NCI-H2171 treated with DMSO at 0.1 percent for 48 hours (cell line): Measurements from ENCODE around the gene ABCF2.

Source experiments
- DNase-seq: peaks from one replicate; lab custom pipeline; 2025; lab: John Stamatoyannopoulos, UW

Gene ABCF2

DNA sequence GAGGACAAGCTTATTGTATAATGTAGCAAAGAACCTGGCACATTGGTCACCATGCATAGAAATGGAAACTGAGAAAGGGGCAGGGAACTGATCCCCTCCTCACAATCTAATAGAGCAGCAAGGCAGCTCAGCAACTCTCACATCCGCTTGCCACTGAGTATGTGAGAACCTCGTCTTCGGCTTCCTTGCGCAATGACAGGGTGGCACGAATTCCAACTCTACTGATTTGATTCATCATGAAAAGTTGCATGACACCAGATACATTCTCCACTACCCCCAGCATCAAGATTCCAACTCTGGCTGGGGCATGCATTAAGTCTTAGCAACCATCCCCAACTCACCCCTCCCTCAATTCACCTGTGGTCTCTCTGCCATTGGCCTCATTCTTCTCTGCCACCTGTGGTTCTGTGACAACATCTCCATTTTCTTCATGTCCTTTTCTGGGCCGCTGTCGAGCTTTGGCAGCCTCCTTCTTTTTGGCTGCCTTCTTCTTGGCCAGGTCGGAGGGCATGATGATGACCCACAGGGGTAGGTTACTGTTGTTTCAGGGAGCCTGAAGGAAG, 976 bp downstream of the ABCF2 start:
- no peak for DNase-seq

DNA sequence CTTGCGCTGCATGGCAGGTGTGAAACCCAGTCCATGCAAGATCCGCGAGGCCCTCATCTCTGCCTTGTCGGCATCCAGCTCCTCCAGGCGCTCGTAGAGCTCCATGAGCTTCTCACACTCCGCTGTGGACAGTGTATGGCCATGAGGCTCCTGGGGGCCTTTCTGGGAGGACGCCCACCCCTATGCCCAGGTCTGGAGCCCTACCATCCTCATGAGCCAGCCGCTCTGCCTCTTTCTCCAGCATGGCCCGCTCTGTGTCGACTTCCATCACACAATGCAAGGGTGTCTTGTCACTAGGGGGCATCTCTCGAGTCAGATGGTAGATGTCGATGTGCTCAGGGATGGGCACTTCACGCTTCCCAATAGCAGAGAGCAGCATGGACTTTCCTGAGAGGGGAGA, 3.3 kb downstream of the ABCF2 start:
- no peak for DNase-seq

DNA sequence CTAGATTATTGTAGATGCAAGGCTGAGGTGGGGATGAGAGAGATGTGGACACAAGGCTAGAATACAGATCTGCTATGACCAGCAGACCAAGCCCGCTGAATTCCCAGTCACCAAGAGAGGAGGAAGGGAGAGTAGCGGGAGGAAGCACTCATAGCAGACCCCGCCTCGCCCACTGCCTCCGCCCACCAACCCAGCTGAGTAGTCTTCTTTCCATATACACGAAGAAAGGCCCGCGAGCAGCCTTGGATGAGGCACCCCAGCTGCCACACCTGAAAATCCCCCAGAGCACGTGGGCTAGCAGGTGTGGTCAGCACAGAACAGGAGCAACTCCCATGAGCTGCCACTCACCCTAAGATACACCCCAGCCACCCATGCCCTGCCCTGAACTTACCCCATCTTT, 8.8 kb downstream of the ABCF2 start:
- no peak for DNase-seq

DNA sequence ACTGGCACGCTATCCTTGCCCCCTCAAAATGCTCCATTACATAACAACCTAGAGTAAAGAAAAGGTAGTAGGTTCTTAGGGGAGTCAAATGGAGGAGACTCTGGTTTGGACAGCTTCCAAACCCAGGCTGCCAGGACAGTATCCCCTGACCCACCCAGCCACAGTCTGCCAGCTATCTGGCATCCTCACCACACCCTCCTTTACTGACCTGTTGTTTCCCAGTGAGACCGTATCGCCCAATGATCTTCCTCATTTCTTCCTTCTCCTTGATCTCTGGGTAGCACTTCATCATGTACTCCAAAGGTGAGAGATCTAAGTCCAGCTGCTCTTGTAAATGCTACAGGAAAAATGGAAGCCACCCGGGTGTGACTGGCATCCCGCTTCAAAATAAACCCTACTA, 11.6 kb downstream of the ABCF2 start:
- DNase-seq = no peak

DNA sequence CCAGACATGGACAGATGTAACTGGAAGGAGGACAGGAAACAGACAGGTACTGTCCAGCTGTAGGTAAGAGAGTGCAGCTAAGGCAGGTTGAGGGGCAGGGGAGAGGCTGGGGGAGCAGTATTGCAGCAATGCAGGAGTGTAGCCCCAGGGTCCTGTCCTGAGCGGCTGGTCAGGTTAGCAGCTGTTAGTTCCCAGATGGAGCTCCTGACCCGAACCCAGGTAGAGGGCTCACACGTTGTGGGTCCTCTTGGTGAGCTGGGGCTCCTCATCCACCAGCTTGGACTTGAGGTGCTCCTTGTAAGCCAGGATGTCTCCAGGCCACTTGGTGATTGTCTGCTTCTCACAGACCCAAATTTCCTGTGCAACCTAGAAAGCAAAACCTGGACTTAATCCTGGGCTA, 13.2 kb downstream of the ABCF2 start:
- no peak for DNase-seq

DNA sequence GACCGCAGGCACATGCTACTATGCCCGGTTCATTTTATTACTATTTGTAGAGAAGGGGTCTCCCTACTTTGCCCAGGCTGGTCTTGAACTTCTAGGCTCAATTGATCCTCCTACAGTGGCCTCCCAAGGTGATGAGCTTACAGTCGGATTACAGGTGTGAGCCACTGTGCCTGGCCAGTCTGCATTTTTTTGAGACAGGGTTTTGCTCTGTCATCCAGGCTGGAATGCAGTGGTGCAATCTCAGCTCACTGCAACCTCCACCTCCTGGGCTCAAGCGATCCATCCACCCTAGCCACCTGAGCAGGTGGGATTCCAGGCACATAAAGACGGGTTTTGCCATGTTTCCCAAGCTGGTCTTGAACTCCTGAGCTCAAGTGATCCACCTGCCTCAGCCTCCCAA, 14.4 kb downstream of the ABCF2 start:
- DNase-seq = no peak

DNA sequence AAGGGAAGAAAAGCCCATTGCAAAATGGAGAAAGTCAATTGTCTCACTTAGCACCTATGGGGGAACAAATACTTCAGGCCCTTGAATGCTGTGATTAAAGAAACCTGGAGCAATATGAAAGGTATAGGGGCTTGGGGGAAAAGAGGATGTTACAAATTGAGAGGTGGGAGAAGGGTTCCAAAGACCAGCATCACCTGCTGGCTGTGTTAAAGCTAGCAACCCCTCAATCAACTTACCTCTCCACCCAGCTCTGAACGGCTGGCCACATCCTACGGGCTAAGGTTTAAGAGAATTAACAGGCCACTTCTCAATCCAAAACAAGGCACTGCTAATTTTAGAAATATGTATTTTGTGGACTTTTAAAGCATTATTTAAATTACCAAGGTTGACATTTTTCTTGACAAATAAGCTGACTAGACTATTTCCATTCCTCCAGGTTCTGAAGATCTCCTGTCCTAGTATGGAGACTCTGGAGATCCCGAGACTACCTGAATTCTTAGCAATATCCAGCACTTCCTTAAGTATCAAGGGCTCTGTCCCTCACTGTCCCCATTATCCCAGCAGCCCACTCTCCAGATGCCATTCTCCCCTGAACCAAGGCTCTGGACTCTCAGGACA, 15.7 kb downstream of the ABCF2 start:
- DNase-seq = no peak

DNA sequence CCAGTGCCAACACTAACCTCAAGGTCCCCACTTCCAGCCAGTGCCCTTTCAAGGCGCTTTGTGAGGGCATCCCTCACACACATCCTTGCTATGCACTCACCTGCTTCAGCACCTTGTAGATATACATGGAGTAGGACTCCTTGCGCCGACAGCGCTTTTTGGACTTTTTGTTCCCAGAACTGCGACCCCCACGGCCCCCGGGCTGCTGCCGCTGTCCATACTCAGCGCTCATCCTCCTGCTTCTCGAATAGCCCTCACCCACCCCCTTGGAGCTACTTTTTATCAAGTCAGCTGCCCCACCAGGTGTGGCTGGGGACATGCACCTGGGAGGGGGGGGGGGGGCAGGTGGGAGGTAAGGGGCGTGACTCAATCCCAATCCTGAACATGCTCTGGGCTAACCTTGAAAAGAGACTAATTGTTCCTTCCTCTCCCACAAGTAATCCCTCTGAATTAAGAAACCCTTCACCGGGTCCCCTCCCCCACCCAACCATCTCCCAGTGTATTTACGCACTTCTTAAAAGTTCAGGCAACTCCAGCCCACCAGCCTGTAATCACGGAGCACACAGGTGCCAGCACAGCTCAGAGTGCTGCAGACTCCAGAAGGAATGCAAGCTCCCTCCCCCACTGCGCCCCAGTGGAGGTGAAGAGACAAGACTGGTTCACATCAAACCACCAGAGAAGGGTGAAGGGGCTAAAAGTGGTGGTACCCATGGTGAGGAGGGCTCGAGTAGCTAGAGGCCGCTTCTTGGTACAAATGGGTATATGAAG, 16.7 kb downstream of the ABCF2 start, which contains the start of gene H2BK1:
Gene H2BK1 (minus strand): TSS at position 402 of the 768 bp plus-strand sequence. CDS start 170 bp downstream, at position 232.
- DNase-seq = no peak

DNA sequence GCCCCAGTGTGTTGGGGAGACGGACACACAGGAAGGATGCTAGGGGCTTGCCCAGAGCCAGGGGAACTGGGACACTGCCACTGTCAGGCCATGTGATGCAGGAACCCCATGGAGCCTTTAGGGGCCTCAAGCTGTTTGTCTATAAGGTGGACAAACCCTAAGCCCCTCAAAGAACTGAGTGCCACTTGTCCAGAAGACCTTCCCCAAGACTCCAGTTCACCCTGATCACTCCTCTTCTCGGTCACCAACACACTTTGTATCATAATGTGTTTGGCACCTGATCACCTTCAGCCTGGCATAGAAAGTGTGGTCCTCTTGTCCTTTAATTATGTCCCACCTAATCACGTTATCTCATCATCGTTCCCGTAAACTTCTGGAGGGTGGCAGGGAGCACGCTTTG, 17.4 kb downstream of the ABCF2 start:
- no peak for DNase-seq

DNA sequence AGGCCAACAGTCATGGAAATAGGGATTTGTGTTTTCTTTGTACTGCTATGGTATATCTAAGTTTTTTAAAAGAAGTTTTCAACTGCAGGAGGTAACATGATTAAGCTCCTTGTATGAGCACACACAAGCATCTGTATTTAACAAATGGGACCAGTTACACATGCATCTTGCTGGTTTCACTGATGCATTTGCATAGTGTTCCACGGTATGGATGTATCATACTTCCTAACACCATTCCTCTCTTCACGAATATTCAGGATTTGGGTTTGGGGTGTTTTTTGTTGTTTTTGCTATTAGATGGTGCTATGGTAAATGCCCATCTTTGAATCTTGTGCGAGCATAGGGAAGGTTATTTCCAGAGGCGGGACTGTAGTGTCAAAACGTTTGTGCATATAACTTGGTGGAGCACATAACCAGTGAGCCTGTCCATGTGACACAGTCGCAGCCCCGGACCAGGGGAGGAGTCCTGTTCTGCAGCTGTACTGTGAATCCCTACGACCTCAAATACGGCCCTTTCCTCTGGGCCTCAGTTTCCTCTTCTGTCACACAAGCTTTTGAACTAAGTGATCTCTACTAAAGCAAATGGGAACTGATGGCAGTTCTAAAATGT, 18.6 kb downstream of the ABCF2 start:
- DNase-seq = no peak

DNA sequence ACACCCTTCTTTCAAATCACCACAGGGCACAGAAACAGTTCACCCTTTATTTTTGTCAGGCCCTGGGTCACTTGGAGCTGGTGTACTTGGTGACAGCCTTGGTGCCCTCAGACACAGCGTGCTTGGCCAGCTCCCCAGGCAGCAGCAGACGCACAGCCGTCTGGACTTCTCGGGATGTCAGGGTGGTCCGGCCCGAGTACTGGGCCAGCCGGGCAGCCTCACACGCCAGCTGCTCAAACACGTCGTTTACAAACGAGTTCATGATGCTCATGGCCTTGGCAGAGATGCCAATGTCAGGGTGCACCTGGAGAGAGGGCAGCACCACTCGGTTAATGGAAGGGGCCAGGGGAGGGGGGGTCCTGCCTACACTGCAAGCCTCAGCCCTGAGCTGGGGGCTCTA, 19.2 kb downstream of the ABCF2 start:
- DNase-seq = no peak

DNA sequence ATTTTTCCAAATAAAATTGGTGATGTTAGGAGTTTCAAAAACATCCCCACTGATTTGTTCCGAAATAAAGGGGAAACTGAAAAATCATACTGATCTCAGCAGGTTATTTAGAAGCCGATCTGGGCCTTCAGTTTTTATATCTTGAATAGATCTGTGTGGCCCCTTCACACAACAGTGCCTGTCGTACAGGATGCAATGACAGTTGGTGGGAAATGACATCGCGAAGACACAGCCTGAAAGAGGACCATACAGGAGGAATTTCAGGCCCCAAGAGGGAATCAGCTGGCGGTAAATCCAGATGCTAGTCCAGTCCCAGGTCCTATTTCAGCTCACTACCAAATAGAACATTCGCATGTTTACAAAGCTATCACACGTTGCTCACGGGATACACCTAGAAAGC, 19.7 kb downstream of the ABCF2 start:
- no peak for DNase-seq

DNA sequence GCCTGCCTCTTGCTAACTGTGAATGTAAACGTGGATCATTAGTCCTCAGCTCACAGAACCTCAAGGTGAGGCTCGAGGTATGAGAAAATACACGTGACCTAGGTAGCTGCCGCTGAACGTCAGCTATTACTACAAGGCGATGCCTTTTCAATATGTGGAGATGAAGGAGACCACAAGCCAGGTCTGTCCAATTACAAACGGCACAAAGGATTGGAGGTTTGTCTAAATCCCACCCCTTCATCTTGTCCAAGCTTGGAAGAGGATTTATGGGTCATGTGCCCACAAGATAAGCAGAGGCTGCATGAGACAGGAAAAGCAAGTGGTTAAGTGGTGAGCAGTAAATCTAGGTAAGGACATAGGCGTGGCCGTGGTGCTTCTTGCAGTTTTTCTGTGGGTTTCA, 20.1 kb downstream of the ABCF2 start:
- no peak for DNase-seq

DNA sequence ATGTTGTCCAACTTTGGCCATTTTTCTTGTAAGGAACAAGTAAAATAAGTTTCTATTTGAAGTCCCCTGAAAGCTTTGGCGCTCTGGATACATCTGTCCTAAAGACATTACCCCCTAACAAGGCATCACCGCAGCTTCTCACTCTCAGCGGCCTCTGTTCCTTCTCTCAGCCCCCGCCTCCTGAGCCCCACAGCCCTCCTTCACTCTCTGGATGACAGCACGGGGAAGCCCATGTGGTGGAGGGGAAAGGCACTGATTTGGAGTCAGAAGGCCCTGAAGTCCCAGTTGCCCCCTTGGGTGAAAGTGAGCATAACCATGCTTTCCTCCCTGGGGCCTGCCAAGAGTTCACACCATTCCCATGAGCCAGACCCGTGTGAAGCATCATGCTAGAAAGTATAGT, 21.3 kb downstream of the ABCF2 start:
- no peak for DNase-seq

DNA sequence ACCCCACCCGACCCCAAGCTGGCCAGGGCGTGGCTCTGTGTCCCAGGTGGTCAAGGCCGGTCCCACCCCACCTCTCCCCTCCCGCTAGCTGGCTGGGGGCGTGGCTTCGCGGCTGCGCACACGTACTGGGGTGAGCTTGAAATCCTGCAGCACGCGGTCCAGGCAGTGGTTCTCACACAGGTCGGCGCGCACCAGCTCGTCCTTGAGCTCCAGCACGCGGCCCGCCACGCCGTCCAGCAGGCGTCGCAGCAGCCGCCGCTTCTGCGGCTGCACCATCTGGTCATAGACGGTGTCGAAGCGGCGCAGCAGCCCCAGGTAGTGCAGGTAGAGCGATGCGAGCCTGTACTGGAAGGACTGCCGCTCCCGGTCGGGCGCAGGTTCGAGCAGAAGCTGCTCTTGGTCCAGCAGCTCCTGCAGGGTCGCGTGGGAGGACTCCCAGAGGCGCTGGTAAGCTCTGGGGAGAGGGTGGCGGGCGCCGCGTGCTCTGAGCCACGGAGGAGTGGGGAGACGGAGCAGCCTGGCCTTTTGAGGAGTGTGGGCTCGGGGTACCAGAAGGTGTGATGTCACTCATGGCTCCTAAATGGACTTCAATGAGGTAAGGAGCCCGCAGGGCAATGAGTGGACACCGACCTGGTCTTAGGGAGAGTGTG, 22.5 kb downstream of the ABCF2 start:
- DNase-seq = no peak

DNA sequence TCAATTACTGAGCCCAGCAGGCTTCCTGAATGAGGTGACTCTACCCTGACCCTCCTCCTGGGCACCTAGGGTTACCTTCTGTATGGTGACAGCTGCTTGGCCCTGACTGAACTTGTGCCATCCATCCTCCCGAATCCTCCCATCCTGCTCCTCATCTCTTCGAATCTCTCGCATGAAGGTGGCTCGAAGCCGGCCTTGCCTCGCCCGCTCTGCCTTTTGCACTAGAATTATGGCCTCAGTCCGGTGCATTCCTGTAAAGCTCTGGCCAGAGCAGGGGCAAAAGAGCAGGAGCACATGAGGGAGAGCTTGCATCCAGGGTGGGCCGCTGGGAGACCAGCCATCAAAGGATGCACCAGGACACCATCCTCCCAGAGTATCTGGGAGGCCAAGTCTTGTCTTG, 24.2 kb downstream of the ABCF2 start:
- no peak for DNase-seq

DNA sequence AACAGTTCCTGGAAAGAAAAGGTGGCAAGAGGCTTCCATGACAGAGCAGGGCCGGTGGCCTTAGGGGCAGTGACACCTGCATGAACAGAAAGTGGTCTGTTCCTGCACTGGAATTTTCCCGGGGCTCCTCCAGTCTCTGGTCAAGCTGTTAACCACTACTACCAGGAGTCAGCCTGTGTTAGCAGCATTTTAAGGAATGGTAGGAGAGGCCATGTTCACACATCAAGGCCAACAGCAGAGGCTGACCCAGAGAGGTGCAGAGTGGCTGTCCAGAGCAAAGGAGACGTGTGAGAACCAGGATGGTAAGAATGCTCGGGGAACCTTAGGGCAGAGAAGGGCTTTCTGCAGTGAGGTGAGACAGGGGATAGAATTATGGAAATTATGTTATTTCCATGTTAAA, 25.3 kb downstream of the ABCF2 start:
- DNase-seq = no peak

DNA sequence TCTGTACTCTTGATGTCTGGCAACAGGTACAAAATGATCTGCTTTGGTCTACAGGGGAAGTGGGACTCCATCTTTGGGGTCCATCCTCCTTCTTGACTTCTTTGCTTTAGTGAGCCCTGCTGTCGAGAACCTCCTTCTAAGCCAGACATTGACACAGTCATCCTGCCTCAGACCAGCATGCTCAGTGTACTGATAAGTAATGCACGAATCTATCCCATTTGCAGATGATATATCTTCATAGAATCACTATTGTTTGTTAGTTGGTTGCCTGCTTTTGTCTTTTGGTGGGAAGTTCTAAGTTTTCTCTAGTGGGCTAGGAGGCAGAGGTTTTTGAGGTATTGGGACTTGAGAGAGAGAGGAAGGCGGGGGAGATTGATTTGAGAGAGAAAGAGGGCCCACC, 25.7 kb downstream of the ABCF2 start:
- DNase-seq = no peak

DNA sequence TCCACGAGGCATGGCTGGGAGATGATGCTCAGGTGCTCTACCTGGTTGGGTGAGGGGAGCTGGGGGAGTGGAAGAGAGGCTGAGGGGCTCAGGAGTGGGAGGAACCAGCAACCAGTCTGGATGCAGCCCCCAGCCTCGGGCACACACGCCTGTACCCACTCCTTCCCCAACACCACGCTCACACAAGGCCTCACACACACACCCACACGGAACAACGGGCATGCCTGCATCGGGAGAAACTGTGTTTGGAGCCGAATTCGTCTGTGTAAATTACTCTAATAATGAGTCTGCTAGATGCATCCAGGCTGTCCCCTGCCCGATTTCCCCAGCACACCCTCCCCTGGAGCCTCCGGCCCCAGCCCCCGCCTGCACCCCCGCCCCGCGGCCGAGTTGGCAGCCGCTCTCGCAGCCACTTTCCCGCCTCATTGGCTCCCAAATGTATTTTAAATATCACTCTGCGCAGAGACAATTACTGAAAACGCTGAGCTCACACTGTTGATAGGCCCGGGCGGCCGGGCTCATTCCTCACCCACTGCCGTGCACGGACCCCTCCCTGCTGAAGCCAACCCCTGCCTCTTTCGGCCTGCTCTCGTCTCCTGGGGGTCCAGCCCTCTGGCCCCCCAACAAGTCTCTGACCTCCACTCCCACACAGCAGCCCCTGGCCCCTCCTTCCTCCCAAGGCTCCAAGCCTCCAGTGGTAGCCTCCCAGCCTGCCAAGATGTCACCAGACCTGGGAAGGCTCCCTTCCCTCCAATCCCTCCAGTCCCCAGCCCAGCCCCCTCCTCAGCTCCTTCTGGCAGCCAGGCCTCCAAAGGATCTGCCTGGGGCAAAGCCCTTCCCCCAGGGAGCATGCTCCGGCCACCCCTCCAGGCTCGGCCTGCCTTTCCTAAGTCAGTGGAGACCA, 27.8 kb downstream of the ABCF2 start:
- DNase-seq = no peak

DNA sequence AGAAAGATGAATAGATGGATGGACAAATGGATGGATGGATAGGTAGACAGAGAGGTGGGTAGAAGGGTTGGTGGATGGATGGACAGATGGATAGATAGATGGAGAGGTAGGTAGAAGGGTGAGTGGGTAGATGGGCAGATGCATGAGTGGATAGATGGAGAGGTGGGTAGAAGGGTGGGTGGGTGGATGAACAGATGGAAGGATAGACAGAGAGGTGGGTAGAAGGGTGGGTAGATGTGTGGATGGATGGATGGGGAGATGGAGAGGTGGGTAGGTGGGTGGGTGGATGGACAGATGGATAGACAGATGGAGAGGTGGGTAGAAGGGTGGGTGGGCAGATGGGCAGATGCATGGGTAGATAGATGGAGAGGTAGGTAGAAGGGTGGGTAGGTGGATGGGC, 29.1 kb downstream of the ABCF2 start:
- DNase-seq = no peak

DNA sequence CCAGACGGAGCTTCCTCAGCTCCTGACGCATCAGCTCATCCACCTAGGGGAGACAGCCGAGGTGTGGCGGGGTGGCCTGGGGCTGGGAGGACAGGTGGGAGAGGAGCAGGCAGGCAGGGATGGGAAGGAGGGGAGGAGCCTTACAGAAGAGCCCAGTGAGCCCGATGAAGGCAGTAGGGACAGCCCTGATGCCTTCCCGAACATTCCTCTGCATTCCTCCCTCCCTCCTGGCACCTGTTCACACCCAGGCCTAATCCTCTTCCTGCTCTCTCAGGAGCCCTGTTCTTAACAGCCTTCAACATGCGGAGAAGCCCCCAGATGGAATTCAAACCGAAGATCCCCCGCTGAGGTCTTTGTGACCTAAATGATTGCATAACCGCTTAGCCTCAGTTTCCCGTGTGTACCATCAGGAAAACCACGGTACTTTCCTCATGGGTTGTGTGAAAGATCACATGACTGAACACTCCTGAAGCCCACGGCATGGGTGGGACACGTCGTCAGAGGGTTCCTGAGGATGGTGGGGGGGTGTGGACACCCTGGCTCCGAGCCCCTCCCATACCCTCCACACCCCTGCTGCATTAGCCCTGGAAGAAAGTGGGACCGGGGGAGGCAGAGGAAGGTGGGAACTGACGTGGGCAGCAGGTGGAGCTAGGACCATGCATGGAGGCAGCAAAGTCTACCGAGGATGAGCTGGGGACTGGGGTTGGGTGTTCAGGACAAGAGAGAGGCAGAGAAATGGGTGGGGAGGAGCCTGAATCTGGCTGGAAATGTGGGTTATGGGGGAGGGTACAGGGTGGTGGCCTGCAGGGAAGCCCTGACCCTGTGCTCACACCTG, 31.2 kb downstream of the ABCF2 start:
- no peak for DNase-seq
